ENCODE measurements around the gene KLHDC7A.

- TF ChIP-seq CTCF (IDR thresholded peaks at IDR 0.05): no peak
- TF ChIP-seq POLR2AphosphoS5 (IDR thresholded peaks at IDR 0.05): no peak
Measured at GRCh38 chr1:18434041-18434440, 46.7 kb upstream of the KLHDC7A start.

All from suprapubic skin (tissue), 3 donors.